Mucosa of stomach (tissue), 1 donor: Measurements from ENCODE around the gene PLCD1.
A peak's percentile ranks its signal among the peaks of the same experiment; 100 is the strongest.
"Not testable (repeated sequence)": the region's sequence is repeated elsewhere in the genome, so short reads cannot be mapped to it uniquely, and the experiment has no call there.

Source experiments
- H3K27me3 ChIP-seq: one replicate; pipeline ENCODE4 v1.7.0; 2013; ENCODE audit warnings: mild to moderate bottlenecking, low read length; ENCODE audit not compliant: control insufficient read depth, insufficient read depth
- H3K36me3 ChIP-seq: one replicate; pipeline ENCODE4 v1.7.0; 2013; ENCODE audit warnings: low read length; ENCODE audit not compliant: control insufficient read depth, insufficient read depth
- H3K4me1 ChIP-seq: one replicate; pipeline ENCODE4 v1.7.0; 2013; ENCODE audit warnings: mild to moderate bottlenecking, low read length; ENCODE audit not compliant: control insufficient read depth, insufficient read depth
- H3K4me3 ChIP-seq: one replicate; pipeline ENCODE4 v1.7.0; 2013; ENCODE audit warnings: low read length
- H3K9ac ChIP-seq: one replicate; pipeline ENCODE4 v1.7.0; 2013; ENCODE audit warnings: mild to moderate bottlenecking, low read length, moderate library complexity
- H3K9me3 ChIP-seq: one replicate; pipeline ENCODE4 v1.7.0; 2013; ENCODE audit warnings: mild to moderate bottlenecking, low read length, moderate library complexity; ENCODE audit not compliant: control insufficient read depth
- donor health status: Pancreatic carcinoma.

PLCD1 gene

DNA sequence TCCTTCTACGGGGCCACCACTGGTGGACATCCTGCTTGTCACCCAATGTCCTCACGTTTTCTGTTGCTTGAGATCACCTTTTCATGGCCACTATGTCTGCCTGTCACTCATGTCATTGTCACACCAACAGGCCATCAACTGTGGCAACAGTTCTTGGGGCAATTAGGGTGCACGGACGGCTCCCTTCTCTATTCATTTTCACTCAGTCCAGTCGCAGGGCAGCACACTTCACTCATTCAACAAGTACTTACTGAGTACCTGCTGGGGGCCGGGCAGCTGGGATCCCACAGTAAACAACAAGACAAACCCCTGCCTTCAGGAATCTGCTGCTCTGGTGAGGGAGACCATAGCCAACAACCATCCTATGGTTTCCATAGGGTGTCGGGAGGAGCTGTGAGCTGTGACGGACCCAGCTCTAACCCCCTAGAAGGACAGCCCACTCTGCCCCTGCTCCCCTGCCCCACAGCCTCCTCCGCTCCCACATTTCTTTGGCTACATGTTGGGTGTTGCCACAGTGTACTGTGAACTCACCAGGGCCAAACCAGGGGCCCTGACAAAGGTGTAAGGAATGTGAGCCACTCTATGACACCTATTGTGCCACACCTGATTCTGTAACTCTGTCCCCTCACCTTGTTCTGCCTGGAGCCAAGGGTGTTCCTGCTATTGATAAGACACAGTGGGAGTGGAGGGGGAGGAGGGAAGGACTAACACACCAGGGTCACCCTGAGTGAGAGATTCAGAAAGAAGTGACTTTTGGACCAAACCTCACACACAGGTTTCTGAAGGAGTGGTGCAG lies 37.0 kb downstream of the PLCD1 start:
- Histone ChIP-seq H3K9me3 (no peaks in the 10 kb centered on the region), H3K4me3 (peak overlapping the region; percentile 71), H3K36me3 (peaks cover 20% of the 10 kb centered on the region), H3K27me3 (no peaks in the 10 kb centered on the region), H3K9ac (peak overlapping the region; percentile 97), H3K4me1 (peaks cover 71% of the 10 kb centered on the region)

DNA sequence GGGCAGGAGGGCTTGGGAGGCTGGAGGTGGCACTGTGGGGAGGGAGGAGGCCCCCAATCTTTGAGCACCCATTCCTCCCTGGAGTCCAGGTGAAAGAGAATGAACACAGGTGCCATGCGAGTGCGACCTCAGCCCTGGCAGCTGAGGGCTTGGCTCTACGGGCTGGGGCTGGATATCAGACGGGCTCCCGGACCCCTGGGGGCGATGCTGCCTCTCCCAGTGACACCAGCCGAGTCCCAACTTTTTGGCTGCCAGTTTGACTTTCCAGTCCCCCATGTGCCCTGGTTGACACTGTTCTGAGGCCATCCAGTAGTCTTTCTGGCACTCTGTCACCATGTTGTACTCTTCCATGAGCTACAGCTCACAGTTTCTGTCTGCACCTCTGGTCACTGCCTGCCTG lies 37.6 kb downstream of the PLCD1 start:
- Histone ChIP-seq H3K4me3 (peak overlapping the region; percentile 71), H3K4me1 (peaks cover 70% of the 10 kb centered on the region), H3K9ac (peak overlapping the region; percentile 97), H3K36me3 (peaks cover 13% of the 10 kb centered on the region), H3K27me3 (no peaks in the 10 kb centered on the region), H3K9me3 (no peaks in the 10 kb centered on the region)

DNA sequence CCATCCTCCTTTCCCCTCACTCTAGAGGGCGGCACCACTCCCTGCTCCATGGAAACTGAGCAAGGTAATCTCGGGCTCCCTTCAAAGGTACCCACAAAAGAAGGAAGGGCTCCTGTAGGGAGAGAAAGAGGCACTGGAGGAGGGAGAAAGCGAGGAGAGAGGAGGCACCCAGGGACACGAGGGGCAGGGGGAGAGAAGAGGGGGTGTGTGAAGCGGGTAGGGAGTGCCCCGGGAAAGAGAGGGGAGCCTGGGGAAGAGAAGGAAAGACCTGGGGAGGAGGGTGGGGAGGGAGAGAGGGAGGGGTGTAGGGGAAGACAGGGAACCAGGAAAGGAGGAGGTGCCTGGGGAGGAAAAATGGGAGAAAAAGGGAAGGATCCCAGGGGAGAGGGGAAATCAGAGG lies 38.3 kb downstream of the PLCD1 start:
- Histone ChIP-seq H3K36me3 (peaks cover 8% of the 10 kb centered on the region), H3K4me3 (peak overlapping the region; percentile 71), H3K9ac (peak overlapping the region; percentile 97), H3K27me3 (no peaks in the 10 kb centered on the region), H3K4me1 (peaks cover 70% of the 10 kb centered on the region), H3K9me3 (no peaks in the 10 kb centered on the region)

DNA sequence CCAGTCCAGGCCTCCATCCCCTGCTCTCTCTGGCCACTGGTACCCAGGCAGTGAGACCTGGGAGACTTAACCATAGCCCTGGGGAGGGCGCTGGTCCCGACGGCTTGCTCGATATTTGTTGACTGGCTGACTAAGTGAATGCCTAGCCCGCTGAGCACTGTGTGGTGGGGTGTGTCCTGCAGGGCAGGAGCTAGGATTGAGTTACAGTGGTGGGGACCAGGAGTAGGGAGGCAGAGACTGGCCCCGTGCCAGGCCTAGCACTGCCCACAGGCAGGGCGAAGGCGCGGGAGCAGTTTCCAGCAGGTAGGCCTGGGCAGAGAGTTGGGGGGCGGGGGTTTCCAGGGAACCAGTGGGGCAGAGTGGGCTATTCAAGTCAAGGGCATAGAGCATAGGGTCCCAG lies 38.9 kb downstream of the PLCD1 start, which contains the start of gene VILL:
TSS of gene VILL (plus strand) at position 260 of the 400 bp plus-strand sequence. CDS start 2,887 bp downstream, outside the sequence.
- Histone ChIP-seq H3K9ac (peak within 1 kb of the TSS; percentile 97), H3K36me3 (peaks cover 2% of the 10 kb centered on the region), H3K4me1 (peaks cover 70% of the 10 kb centered on the region), H3K9me3 (no peaks in the 10 kb centered on the region), H3K4me3 (peak within 1 kb of the TSS; percentile 71), H3K27me3 (no peaks in the 10 kb centered on the region)

DNA sequence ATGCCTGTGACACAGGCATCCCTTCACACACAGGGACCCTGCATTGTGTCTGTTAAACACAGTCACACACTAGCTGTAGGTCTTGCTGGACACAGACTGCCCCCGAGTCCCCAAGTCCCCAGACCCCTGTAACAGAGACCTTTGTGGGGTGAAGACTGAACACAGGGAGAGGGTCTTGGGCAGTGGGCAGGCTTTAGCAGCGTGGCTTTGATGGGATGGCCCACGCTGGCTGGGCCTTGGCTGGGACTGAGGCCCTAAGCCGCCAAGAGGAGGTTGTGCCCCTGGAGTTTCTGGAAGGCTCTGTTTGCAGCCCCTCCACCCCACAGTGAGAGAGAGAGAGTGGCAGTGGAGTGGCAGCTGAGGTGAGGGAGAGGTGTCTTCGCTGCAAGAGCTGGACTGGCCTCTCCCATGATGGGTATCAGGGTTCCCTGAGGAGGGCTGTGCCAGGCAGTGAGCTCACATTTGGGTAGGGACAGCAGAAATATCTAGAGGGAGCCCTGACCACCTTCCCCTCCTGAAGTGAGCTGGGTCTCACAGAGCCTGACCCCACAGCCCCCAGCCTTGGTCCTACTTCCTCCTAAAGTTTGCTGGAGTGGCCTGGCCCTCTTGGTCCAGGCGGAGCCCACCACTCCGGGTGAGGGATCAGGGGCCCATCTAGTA lies 39.5 kb downstream of the PLCD1 start:
- H3K27me3 ChIP-seq = no peaks in the 10 kb centered on the region
- peak overlapping the region; percentile 15 for H3K4me3 ChIP-seq
- H3K36me3 ChIP-seq = no peaks in the 10 kb centered on the region
- peak overlapping the region; percentile 97 for H3K9ac ChIP-seq
- no peaks in the 10 kb centered on the region for H3K9me3 ChIP-seq
- peaks cover 70% of the 10 kb centered on the region for H3K4me1 ChIP-seq

DNA sequence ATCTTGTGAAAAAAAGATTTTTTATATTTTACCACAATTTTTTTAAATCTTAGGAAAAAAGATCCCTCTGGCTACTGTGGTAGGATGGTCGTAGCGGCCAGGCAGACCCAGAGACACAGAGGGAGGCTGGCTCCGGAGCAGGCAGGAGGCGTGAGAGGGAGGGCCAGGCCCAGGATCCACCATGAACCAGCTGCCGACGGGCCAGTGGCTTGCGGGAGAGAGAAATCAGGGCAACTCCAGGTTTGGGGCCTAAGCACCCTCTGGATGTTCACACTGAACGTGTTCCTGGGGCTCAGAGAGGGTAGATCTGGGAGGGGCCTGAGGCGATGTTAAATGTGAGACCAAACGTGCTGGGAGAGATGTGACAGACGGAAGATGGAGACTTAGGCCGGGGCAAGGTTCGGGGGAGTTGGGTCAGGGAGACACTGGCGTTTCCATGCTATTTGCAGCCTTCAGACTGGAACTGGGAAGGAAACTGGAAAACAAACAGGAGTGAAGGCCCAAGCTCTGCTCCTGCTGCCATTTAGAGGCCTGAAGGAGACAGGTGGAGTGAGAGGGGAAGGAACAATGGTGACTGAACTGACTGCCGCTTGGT lies 40.4 kb downstream of the PLCD1 start:
- Histone ChIP-seq H3K9me3 (no peaks in the 10 kb centered on the region), H3K4me1 (peaks cover 66% of the 10 kb centered on the region), H3K36me3 (no peaks in the 10 kb centered on the region), H3K27me3 (no peaks in the 10 kb centered on the region), H3K4me3 (no peak overlapping the region), H3K9ac (peak overlapping the region; percentile 97)

DNA sequence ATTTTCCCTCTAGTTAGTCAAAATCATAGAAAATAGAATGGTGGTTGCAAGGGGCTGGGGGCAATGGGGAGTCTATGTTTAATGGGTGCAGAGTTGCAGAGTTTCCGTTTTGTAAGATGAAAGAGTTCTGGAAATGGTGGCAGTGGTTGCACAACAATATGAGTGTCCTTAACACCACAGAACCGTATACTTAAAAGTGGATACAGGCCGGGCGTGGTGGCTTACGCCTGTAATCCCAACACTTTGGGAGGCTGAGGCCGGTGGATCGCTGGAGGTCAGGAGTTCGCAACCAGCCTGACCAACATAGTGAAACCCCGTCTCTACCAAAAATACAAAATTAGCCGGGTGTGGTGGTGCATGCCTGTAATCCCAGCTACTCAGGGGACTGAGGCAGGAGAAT lies 41.1 kb downstream of the PLCD1 start:
- Histone ChIP-seq H3K4me3 (peak overlapping the region; percentile 55), H3K9ac (peak overlapping the region; percentile 79), H3K4me1 (peaks cover 60% of the 10 kb centered on the region)
- H3K27me3 ChIP-seq, H3K9me3 ChIP-seq, H3K36me3 ChIP-seq: not testable (repeated sequence)

DNA sequence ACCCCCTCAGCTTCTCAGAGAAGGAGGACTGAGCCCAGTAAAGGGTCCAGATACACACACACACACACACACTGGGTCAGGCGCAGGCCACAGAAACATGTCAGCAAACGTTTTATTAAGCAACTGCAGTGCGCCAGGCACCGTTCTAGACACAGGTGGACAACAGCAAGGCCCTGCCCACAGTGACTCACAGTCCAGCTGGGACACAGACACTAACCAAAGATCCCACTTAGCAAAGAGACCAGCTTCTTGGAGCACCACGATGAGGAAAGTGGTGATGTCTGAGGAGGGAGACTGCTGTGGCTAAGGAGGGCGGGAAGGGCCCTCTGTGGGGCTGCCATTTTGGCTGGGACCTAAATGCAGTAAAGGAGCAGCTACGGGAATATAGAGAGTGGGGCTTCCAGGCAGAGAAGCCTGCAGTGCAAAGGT lies 41.7 kb downstream of the PLCD1 start:
- Histone ChIP-seq H3K4me1 (peaks cover 54% of the 10 kb centered on the region), H3K4me3 (peak overlapping the region; percentile 55), H3K9ac (peak overlapping the region; percentile 79), H3K36me3 (no peaks in the 10 kb centered on the region), H3K9me3 (no peaks in the 10 kb centered on the region), H3K27me3 (no peaks in the 10 kb centered on the region)

DNA sequence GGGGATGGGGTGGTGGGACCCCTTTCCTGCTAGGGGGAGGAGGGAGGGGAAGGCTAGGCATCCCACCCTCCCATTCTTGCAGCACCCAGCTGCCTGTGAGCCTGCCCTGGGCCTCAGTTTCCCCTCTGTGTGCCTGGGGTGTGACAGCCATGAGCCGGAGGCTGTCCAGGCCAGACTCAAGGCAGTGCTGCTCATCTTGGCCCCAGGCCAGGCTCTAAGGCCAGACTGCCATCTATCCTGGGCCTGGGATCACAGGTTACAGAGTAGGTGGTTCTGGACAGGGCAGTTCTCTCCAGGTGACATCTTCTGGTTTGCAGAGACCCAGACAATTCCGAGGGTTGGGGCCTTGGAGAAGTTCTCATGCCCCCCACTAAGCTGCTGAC lies 42.1 kb downstream of the PLCD1 start:
- Histone ChIP-seq H3K36me3 (no peaks in the 10 kb centered on the region), H3K9me3 (no peaks in the 10 kb centered on the region), H3K4me3 (peak overlapping the region; percentile 55), H3K9ac (peak overlapping the region; percentile 79), H3K27me3 (no peaks in the 10 kb centered on the region), H3K4me1 (peaks cover 54% of the 10 kb centered on the region)

DNA sequence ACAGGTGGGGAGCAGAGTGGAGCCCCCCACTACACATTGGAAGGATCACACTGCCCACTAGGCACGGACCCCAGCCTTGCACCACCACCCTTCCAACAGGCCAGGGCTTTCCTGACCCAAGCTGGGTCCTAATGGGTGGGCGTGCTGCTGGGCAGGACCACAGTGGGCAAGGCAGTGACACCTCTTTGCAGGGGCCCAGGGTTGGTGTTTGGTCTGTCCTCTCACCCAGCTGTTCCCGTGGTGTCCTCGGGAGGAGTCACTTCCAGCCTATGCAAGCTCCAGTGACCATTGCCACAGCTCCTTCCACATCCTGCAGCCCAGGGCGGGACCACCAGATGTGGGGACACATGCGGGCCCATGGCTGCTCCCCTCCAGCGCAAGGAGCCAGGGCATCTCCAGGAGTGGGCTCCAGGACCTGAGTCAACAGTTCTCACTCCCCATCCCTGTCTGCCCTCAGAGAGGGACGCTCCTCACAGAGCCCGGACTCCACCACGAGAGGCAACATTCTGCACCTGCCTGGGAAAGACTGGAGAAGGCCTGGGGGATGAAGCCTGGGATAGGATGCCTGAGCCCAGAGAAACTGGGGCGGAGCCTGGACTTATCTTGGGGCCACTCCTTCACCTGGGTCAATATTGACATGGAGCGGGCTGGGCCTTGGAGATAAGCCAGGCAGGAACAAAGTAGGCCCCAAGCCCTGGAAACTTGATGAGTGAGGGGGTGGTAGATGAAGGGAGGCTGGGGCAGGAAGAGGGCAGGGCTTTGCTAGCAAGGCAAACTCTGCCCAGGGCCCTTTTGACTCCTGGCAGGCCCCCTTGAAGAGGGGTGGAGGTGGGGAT lies 42.7 kb downstream of the PLCD1 start:
- no peaks in the 10 kb centered on the region for H3K9me3 ChIP-seq
- peak overlapping the region; percentile 79 for H3K9ac ChIP-seq
- peaks cover 54% of the 10 kb centered on the region for H3K4me1 ChIP-seq

DNA sequence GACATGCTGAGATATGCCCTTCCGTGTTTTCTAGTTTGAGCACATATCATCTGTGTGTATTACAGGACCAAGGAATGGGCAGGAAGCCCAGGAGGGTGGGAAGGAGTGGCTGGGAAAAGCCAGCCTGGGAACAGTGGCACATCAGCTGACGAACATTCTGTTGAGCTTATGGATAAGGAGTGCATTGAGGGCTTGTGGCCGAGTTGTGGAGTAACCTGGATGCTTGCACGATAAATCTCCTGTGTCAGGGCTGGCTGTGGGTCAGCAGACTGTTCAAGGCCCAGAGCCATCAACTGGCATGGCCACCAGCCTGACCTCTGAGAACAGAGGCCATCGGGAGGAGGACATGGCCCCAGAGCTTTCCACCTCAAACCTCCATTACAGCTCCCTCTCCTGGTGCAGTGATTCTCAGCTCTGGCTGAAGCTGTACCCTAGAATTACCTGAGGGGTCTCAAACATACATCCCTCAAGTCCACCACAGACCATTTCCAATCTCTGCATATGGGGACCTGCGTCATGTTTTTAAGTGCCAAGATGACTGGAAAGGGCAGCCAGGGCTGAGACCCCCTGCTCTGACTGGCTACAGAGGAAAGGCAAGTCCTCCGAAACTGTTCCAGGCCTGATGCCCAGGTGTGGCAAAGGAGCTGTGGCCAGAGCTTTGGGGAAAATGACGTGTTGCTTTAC lies 43.7 kb downstream of the PLCD1 start:
- peaks cover 54% of the 10 kb centered on the region for H3K4me1 ChIP-seq
- no peaks in the 10 kb centered on the region for H3K27me3 ChIP-seq
- H3K9me3 ChIP-seq = no peaks in the 10 kb centered on the region
- peak overlapping the region; percentile 79 for H3K9ac ChIP-seq
- peak overlapping the region; percentile 60 for H3K4me3 ChIP-seq
- H3K36me3 ChIP-seq = no peaks in the 10 kb centered on the region

More for the DNA sequence above, 42.7 kb downstream of the PLCD1 start:
- Histone ChIP-seq H3K27me3 (no peaks in the 10 kb centered on the region), H3K36me3 (no peaks in the 10 kb centered on the region), H3K4me3 (peak overlapping the region; percentile 60)
